BE2C (cell line): ENCODE results near the gene APOM.

Experiments
- DNase-seq: peaks from one replicate; pipeline ENCODE4 v3.0.0-alpha.2; 2020
- H3K27me3 ChIP-seq: fragments of 250-450 bp; sonication (Bioruptor Pico); 2 replicates; pipeline ENCODE4 v1.5.1; 2020; ENCODE audit warnings: mild to moderate bottlenecking
- H3K36me3 ChIP-seq: fragments of 250-450 bp; sonication (Bioruptor Pico); 2 replicates; pipeline ENCODE4 v1.5.1; 2020; ENCODE audit warnings: mild to moderate bottlenecking
- H3K4me1 ChIP-seq: fragments of 250-450 bp; sonication (Bioruptor Pico); 2 replicates; pipeline ENCODE4 v1.5.1; 2020
- H3K4me3 ChIP-seq: 2 replicates; pipeline ENCODE4 v1.5.1; 2011; ENCODE audit warnings: low read depth, low read length
- H3K9me3 ChIP-seq: fragments of 250-450 bp; sonication (Bioruptor Pico); 2 replicates; pipeline ENCODE4 v1.5.1; 2020
- CTCF ChIP-seq: IDR thresholded peaks from 2 replicates; pipeline ENCODE4 v1.5.1; 2012; ENCODE audit warnings: mild to moderate bottlenecking, low read depth, low read length

APOM gene

GRCh38 chr6:31683591-31683990 is 27.9 kb downstream of the APOM start:
- DNase-seq = no peak
- H3K27me3 ChIP-seq = no peaks in the 10 kb centered on the region
- no peaks in the 10 kb centered on the region for H3K9me3 ChIP-seq
- no peaks in the 10 kb centered on the region for H3K4me1 ChIP-seq
- H3K4me3 ChIP-seq = no peak overlapping the region
- TF ChIP-seq CTCF = no peak
- no peaks in the 10 kb centered on the region for H3K36me3 ChIP-seq

- H3K4me3 ChIP-seq = no peak overlapping the region
- no peaks in the 10 kb centered on the region for H3K9me3 ChIP-seq
- DNase-seq = no peak
- no peaks in the 10 kb centered on the region for H3K36me3 ChIP-seq
- no peaks in the 10 kb centered on the region for H3K27me3 ChIP-seq
- H3K4me1 ChIP-seq = no peaks in the 10 kb centered on the region
- no peak for TF ChIP-seq CTCF
Observed at GRCh38 chr6:31686483-31686882, 30.8 kb downstream of the APOM start.

GRCh38 chr6:31687321-31687720 is 31.6 kb downstream of the APOM start:
- Histone ChIP-seq H3K4me3 (no peak overlapping the region), H3K4me1 (no peaks in the 10 kb centered on the region), H3K36me3 (no peaks in the 10 kb centered on the region), H3K27me3 (no peaks in the 10 kb centered on the region), H3K9me3 (no peaks in the 10 kb centered on the region)
- no peak for DNase-seq
- TF ChIP-seq CTCF = no peak

GRCh38 chr6:31687860-31688693 is 32.4 kb downstream of the APOM start:
- TF ChIP-seq CTCF = no peak
- H3K4me3 ChIP-seq = no peak overlapping the region
- no peaks in the 10 kb centered on the region for H3K4me1 ChIP-seq
- no peaks in the 10 kb centered on the region for H3K9me3 ChIP-seq
- no peaks in the 10 kb centered on the region for H3K27me3 ChIP-seq
- no peaks in the 10 kb centered on the region for H3K36me3 ChIP-seq
- no peak for DNase-seq

- TF ChIP-seq CTCF = peak; percentile 51
- Histone ChIP-seq H3K9me3 (no peaks in the 10 kb centered on the region), H3K36me3 (no peaks in the 10 kb centered on the region), H3K4me1 (no peaks in the 10 kb centered on the region), H3K4me3 (no peak overlapping the region), H3K27me3 (no peaks in the 10 kb centered on the region)
- peak; percentile 24 for DNase-seq
Observed at GRCh38 chr6:31689249-31690110, 33.8 kb downstream of the APOM start.
